Cardiac fibroblast (primary cell): ENCODE results near the gene IQCC.

Source experiments
- DNase-seq, 2 donors: peaks; one replicate each; pipeline versions ENCODE4 v3.0.0 to v3.0.0-alpha.2; 2010; ENCODE audit warnings: low read depth in 2 of 2
- H3K4me3 ChIP-seq, 2 donors: replicated peaks in 1 of 2; 1 replicate in 1 of 2; 2 replicates in 1 of 2; pipeline ENCODE4 v1.5.1; 2011; ENCODE audit warnings: low read depth in 2 of 2, low read length in 2 of 2, mild to moderate bottlenecking in 2 of 2, moderate library complexity in 1 of 2
- TF ChIP-seq, protein P1 (sequence below): IDR thresholded peaks from one replicate; pipeline ENCODE4 v1.5.1; 2011; ENCODE audit warnings: low read depth, mild to moderate bottlenecking, low read length, inconsistent platforms

IQCC gene

DNA sequence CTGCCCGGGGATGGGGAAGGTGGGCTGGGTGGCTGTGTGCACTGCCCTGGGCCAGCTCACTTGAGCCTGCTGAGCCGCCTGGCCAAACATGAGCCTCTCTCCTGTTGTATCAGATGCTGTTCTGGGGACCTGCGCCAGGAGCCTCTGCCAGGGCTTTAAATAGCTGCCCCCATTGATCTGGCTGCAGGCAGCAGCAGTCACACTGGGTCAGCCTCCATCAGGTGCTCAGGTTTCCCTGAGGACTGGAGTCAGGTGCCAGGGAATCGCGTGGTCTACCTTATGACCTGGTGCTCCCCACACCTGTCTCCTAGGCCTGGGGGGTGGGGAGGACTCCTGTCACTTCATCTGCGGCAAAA is 5.8 kb upstream of the IQCC start:
- TF ChIP-seq, protein P1, sequence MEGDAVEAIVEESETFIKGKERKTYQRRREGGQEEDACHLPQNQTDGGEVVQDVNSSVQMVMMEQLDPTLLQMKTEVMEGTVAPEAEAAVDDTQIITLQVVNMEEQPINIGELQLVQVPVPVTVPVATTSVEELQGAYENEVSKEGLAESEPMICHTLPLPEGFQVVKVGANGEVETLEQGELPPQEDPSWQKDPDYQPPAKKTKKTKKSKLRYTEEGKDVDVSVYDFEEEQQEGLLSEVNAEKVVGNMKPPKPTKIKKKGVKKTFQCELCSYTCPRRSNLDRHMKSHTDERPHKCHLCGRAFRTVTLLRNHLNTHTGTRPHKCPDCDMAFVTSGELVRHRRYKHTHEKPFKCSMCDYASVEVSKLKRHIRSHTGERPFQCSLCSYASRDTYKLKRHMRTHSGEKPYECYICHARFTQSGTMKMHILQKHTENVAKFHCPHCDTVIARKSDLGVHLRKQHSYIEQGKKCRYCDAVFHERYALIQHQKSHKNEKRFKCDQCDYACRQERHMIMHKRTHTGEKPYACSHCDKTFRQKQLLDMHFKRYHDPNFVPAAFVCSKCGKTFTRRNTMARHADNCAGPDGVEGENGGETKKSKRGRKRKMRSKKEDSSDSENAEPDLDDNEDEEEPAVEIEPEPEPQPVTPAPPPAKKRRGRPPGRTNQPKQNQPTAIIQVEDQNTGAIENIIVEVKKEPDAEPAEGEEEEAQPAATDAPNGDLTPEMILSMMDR: no peak
- peak overlapping the region in 1 of 2 donors; percentile 77 for H3K4me3 ChIP-seq
- DNase-seq: peak in 1 of 2 donors; percentile 29

DNA sequence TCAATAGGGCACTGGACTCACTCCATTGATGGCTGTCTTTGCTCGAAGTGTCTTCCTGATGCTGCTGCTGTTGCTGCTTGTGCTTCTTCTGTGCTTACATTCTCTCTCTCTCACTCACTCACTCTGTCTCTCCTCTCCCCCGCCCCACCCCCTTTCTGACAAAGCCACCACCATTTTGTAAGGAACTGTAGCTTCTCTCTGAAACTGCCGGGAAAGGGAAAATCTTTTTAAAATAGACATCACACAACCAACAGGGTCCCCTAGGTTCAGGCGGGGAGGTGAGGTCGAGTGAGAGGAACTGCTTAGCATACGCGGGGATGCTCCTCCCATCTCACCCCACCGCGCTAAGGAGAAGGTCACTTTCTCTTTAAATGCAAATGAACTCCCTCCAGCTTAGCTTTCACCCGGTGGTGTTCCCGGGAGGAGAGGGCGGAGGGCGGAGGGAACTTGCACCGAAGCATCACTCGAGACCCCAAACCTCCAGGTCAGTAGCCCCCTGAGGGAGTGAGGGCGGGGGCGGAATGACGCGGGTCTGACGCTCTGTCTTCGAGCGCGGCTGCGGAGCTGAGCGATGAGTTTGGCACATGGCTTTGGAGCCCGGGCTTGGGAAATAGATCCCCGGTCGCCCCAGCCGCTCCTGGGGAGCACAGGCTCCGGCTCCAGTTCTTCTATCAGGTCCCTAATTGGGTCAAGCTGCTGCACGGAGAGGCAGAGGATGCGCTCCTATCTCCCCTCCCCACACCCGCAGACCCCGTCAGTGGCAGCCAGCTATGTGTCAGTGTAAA is 5.1 kb upstream of the IQCC start, which contains the start of gene CCDC28B:
Gene CCDC28B (plus strand): TSS at position 370 of the 785 bp plus-strand sequence. CDS start 1,341 bp downstream, outside the sequence.
- TF ChIP-seq, protein P1: no peak
- H3K4me3 ChIP-seq: peak within 1 kb of the TSS; percentile 69 to 77
- DNase-seq: peak; percentile 69 to 76

DNA sequence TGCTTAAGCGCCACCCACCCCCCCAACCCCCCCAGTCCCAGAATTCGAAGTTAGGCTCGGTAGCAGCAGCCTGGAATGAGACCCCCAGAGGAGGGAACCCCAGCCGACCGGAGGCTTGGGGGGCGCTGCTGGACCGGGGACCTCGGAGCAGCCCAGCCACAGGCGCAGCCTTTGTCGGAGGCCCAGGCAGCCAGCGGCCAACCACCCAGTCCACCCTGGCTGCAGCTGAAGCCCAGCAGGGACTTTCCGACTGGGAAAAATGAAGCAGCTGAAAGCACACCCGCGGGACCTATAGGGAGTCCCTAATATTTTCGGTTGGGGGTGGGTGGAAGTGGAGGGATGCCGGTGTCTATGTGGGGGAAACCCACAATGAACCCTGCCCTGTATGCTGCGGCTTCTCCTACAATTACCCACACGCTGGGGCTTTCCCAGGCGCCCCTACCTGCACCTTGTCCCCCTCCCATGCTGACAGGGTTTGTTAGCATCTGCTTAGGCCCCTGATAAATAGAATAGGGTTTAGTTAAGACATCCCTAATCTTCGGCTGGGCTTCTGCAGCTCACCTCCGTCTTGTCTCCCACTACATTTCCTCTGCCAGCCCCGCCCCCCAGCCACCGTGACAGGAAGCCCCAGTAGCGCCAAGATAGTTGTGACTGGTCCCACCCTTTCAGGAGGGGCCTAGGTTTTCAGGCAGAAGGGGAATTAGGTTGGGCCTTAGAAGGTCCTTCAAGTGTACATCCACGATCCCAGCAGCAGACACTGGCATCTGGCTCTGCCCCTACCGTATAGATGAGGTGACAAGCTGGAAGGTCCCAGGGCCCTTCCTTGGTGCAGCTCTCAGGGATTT is 4.2 kb upstream of the IQCC start:
- TF ChIP-seq, protein P1: no peak
- peak overlapping the region; percentile 69 to 77 for H3K4me3 ChIP-seq
- DNase-seq: peak; percentile 61 to 64

DNA sequence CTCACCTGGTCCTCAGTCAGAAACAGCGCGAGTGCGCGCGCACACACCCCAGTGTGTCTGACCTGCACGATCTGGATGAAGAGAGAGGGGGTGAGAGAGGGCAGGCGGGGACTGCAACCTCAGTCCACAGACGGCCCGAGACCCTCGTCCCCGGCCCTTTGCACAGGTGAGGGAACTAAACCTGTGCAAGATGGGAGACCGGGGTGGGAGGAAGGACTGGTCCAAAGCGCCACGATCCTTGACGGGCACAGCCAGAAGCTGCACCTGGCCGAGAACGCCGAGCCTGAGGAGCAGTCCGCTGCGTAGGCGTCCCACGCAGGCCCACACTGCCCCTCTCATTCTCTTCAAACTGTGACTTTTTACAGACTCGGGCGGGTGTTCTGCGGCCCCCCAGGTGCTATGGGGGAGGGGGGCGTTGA is 519 bp upstream of the IQCC start:
- DNase-seq: no peak
- H3K4me3 ChIP-seq: peak overlapping the region; percentile 75 to 79
- TF ChIP-seq, protein P1: no peak

DNA sequence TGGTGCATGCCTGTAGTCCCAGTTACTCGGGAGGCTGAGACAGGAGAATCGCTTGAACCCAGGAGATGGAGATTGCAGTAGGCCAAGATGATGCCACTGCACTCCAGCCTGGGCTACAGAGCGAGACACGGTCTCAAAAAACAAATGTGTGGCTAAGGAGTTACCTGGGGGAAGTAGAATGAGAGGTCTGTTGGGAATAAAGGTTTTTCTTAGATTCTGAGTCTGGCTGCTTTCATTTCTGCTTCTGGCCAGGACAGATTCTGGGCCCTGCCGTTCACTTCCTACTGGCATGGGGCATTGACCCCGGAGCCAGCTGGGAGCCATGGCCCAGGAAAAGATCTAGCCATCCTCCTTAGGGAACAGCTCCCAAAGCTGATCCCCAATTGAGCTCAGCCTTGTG is 3.0 kb downstream of the IQCC start:
- TF ChIP-seq, protein P1: no peak
- H3K4me3 ChIP-seq: no peak overlapping the region
- DNase-seq: no peak

DNA sequence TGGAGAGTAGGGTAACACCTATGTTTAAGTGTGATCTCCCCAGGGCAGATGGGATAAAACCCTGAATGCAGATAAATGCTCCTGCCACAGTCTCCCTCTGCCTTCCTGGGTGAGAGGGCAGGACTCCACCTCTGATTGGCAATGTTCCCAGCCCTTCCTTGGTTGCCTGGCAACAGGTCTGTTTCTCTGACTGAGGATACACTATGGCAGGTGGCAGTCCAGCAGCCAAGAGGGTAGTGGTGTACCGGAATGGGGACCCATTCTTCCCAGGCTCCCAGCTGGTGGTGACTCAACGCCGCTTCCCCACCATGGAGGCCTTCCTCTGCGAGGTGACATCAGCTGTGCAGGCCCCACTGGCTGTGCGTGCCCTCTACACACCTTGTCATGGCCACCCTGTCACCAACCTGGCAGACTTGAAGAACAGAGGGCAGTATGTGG is 3.4 kb downstream of the IQCC start, which contains the start of gene DCDC2B:
Gene DCDC2B (plus strand): TSS at position 199 of the 438 bp plus-strand sequence. CDS start 5 bp downstream, at position 204.
- TF ChIP-seq, protein P1: no peak
- DNase-seq: peak; percentile 60 to 61
- no peak within 1 kb of the TSS for H3K4me3 ChIP-seq
